Osteoblast (primary cell): ENCODE results near the gene SLC29A1. TPM values are rescaled to one million over a fixed set of nuclear protein-coding genes. Genes with fewer than 3 reads are reported as not detected.

Source experiments
- DNase-seq: peaks from one replicate; pipeline ENCODE4 v3.0.0; 2011; ENCODE audit warnings: low spot score, mixed read lengths; ENCODE audit not compliant: insufficient read length; ENCODE audit errors: missing footprints
- H2AFZ ChIP-seq: 2 replicates; pipeline ENCODE4 v1.6.0; 2011; ENCODE audit warnings: mild to moderate bottlenecking, low read length
- H3K27ac ChIP-seq: 2 replicates; pipeline ENCODE4 v1.5.1; 2011; ENCODE audit warnings: mild to moderate bottlenecking, low read depth, low read length, moderate library complexity
- H3K27me3 ChIP-seq: 2 replicates; pipeline ENCODE4 v1.6.0; 2012; ENCODE audit warnings: mild to moderate bottlenecking, control low read depth, inconsistent platforms, low read length, moderate library complexity; ENCODE audit not compliant: insufficient read depth
- H3K36me3 ChIP-seq: 2 replicates; pipeline ENCODE4 v1.5.1; 2011; ENCODE audit warnings: mild to moderate bottlenecking, low read length, control low read depth, moderate library complexity; ENCODE audit not compliant: insufficient read depth
- H3K4me1 ChIP-seq: 2 replicates; pipeline ENCODE4 v1.5.1; 2011; ENCODE audit warnings: mild to moderate bottlenecking, low read length, control low read depth, moderate library complexity; ENCODE audit not compliant: insufficient read depth
- H3K4me2 ChIP-seq: 2 replicates; pipeline ENCODE4 v1.6.0; 2011; ENCODE audit warnings: mild to moderate bottlenecking, low read length; ENCODE audit not compliant: insufficient read depth
- H3K4me3 ChIP-seq: fragments of 200-600 bp; sonication (generic); 3 replicates; pipeline ENCODE4 v1.5.1; 2012; ENCODE audit warnings: mild to moderate bottlenecking, low read length, inconsistent platforms; ENCODE audit not compliant: insufficient read depth
- H3K79me2 ChIP-seq: 2 replicates; pipeline ENCODE4 v1.6.0; 2012; ENCODE audit warnings: mild to moderate bottlenecking, low read length, control low read depth, inconsistent platforms; ENCODE audit not compliant: insufficient read depth
- H3K9me3 ChIP-seq: 2 replicates; pipeline ENCODE4 v1.5.1; 2011; ENCODE audit warnings: low read depth, low read length, control low read depth
- H4K20me1 ChIP-seq: 2 replicates; pipeline ENCODE4 v1.6.0; 2012; ENCODE audit warnings: mild to moderate bottlenecking, low read length, control low read depth; ENCODE audit not compliant: insufficient read depth
- CTCF ChIP-seq: IDR thresholded peaks from 2 replicates; pipeline ENCODE4 v1.5.1; 2011; ENCODE audit warnings: mild to moderate bottlenecking, low read depth, low read length, moderate library complexity; ENCODE audit errors: extremely low read depth
- total RNA-seq: library from RNA; depleted of rRNA; stranded (reverse); fragments of >200 nt; gene quantifications from 2 replicates; pipeline ENCODE4 v1.2.3, GENCODE V29; 2012

The SLC29A1 gene
- total RNA-seq, 1 donor, result 8.0 TPM

- peak overlapping the region; percentile 70 for H3K4me3 ChIP-seq
- H3K9me3 ChIP-seq, result no peaks in the 10 kb centered on the region
- peaks cover 36% of the 10 kb centered on the region for H3K4me1 ChIP-seq
- TF ChIP-seq CTCF, result no peak
- H2AFZ ChIP-seq, result peak overlapping the region; percentile 92
- H3K79me2 ChIP-seq, result no peaks in the 10 kb centered on the region
- H3K36me3 ChIP-seq, result no peaks in the 10 kb centered on the region
- H3K27ac ChIP-seq, result no peak overlapping the region
- H3K4me2 ChIP-seq, result peak overlapping the region; percentile 81
- H3K27me3 ChIP-seq, result no peaks in the 10 kb centered on the region
- no peaks in the 10 kb centered on the region for H4K20me1 ChIP-seq
- DNase-seq, result peak; percentile 94
These were observed 4.2 kb upstream of the SLC29A1 start for GRCh38 chr6:44219053-44219814.

GRCh38 chr6:44219815-44220784 lies 3.3 kb upstream of the SLC29A1 start:
- Histone ChIP-seq H3K4me3 (peak overlapping the region; percentile 70), H2AFZ (no peak overlapping the region), H3K79me2 (peaks cover 8% of the 10 kb centered on the region), H3K4me2 (peak overlapping the region; percentile 28), H3K27me3 (no peaks in the 10 kb centered on the region), H3K4me1 (peaks cover 39% of the 10 kb centered on the region), H3K9me3 (no peaks in the 10 kb centered on the region), H3K36me3 (no peaks in the 10 kb centered on the region), H3K27ac (no peak overlapping the region), H4K20me1 (no peaks in the 10 kb centered on the region)
- DNase-seq, result no peak
- no peak for TF ChIP-seq CTCF

GRCh38 chr6:44220913-44221290 lies 2.5 kb upstream of the SLC29A1 start:
- Histone ChIP-seq H3K4me2 (no peak overlapping the region), H3K4me1 (peaks cover 39% of the 10 kb centered on the region), H3K27me3 (no peaks in the 10 kb centered on the region), H3K9me3 (no peaks in the 10 kb centered on the region), H3K79me2 (peaks cover 11% of the 10 kb centered on the region), H2AFZ (peak overlapping the region; percentile 73), H3K36me3 (no peaks in the 10 kb centered on the region), H4K20me1 (no peaks in the 10 kb centered on the region), H3K27ac (no peak overlapping the region), H3K4me3 (no peak overlapping the region)
- DNase-seq, result no peak
- no peak for TF ChIP-seq CTCF
